Measurements from ENCODE around the gene GLI2.
A peak's percentile ranks its signal among the peaks of the same experiment; 100 is the strongest.

The GLI2 gene

GRCh38 chr2:120735746-120736170 lies at the start of gene GLI2:
Gene GLI2 (plus strand): TSS chr2:120735868. CDS start chr2:120797321, 61,453 bp downstream.
- no peak for DNase-seq

DNA sequence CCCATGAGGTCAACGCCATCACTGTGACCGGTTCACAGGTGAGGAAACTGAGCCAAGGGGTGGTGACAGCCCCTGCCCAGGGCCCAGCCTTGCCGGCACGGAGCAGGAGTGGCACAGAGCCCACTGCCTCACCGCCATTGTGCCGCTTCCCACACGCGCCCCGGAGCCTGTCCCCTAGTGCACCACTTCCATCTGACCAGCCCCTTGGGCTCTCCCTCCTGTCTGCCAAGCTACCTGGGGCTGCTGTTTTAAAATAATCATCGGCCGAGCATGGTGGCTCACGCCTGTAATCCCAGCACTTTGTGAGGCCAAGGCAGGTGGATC lies 49.7 kb upstream of the GLI2 start:
- DNase-seq = no peak

GRCh38 chr2:120686511-120687168 lies 49.0 kb upstream of the GLI2 start:
- DNase-seq = no peak

GRCh38 chr2:120687210-120687609 lies 48.5 kb upstream of the GLI2 start:
- DNase-seq = no peak

GRCh38 chr2:120690521-120690920 lies 45.1 kb upstream of the GLI2 start:
- DNase-seq = no peak

DNA sequence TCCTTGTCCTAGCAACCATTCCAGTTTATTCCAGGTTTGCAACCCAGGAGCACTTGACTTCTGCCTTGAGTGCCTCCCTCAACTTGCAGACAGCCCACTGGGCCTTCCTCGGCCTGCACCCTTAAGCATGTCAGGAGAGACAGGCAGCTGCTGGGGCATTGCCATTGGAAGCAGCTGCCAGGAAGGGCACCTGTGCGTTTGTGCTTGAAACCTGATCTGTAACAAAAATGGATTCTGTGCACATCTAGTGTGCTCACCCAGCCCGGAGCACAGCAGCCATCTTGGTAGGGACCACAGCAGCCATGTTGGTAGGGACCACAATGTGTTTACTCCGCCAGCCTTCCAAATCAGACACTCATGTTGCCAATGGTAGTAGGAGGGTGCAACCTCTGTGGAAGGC lies 44.3 kb upstream of the GLI2 start:
- peak in 1 of 2 experiments; percentile 7 for DNase-seq

DNA sequence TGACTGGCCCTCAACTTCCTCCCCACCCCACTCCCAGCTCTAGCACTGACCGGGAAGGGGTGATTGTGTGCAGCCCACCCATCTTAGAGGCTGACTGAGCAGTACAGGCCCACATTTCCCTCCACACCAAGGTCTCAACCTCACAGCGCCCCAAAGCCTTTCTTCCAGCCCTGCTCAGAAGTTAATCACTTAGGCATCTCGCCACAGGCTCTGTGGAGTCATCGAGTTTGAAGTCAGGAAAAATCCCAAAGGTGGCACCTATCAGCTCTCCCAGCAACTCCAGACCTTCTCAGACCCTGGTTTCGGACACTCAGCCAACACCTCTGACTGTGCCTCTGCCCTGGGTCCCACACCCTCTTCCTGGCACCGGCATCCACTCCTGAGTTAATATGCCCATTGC lies 43.0 kb upstream of the GLI2 start:
- DNase-seq = no peak

GRCh38 chr2:120693121-120693520 lies 42.5 kb upstream of the GLI2 start:
- DNase-seq = no peak

DNA sequence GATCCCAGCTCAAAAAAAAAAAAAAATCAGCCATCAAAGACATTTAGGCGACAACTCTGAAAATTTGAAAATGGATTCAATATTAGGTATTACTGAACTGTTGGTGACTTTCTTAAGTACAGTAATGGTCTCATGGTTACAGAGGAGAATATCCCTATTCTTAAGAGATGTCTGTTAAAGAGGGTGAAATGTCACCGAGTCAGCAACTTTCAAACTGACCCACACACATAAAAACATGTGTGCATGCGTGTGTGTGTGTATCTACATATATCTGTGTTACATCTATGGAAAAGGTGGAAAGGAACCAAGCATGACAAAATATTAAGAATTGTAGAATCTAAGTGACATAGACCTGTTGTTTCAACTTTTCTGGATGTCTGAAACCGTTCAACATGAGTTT lies 41.6 kb upstream of the GLI2 start:
- DNase-seq = no peak

DNA sequence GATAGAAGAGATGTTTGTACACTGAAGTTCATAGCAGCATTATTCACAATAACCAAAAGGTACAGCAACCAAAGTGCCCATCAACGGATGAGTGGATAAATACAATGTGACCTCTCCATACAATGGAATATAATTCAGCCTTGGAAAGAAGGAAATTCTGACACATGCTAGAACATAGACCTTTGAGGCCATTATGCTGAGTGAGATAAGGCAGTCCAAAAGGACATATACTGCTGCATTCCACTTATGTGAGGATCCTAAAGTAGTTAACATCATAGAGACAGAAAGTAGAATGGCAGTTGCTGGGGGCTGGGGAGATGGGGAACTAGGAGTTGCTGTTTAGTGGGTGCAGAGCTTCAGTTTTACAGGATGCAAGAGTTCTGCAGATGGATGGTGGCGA lies 38.2 kb upstream of the GLI2 start:
- DNase-seq = no peak

GRCh38 chr2:120699292-120699691 lies 36.4 kb upstream of the GLI2 start:
- no peak for DNase-seq

DNA sequence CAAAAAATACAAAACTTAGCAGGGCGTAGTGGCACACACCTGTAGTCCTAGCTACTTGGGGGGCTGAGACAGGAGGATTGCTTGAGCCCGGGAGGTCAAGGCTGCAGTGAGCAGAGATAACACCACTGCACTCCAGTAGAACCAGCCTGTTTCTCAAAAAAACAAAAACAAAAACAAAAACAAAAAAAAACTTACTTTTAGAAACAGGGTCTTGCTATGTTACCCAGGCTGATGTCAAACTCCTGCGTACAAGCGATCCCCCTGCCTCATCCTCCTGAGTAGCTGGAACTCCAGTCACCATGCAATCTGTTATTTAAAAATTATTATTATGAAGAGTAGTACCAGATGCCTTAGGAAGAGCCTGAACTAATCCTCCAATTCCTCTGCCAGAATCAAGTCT lies 35.0 kb upstream of the GLI2 start:
- DNase-seq = no peak

DNA sequence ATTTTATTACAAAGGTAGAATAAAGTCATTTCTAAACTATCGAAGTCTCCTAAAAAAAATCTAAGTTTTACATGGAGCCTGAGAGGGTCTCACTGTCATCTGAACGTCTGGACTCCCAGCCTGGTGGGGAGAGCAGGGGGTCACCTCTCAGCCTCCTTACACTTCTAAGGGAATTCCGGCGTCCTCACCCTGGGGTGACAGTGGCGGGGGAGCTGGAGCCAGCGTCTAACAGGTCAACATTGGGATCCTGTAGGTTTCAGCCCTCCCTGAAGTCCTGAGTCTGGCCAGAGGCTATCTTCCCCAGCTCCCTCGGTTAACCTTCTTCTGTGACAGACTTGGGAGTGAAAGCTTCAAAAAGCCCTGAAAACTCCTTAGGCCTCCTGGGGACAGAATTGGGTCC lies 34.6 kb upstream of the GLI2 start:
- no peak for DNase-seq

DNA sequence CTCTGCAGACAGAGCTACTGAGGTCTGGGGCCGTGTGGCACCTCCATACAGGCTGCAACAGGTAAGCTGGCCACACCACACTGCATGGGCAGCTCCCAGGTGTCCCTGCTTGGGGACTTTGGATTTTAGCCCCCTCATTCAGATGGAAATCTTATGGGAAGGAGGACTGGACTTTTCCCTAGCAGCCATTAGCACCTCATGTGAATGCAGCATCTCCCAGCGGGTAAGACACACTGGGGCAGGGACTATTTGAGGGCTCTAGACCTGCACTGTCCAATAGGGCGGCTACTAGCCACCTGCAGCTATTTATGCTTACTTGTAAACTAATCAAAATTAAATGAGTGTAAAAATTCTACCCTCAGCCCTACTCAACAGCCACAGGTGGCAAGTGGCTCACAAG lies 34.2 kb upstream of the GLI2 start:
- DNase-seq = no peak

DNA sequence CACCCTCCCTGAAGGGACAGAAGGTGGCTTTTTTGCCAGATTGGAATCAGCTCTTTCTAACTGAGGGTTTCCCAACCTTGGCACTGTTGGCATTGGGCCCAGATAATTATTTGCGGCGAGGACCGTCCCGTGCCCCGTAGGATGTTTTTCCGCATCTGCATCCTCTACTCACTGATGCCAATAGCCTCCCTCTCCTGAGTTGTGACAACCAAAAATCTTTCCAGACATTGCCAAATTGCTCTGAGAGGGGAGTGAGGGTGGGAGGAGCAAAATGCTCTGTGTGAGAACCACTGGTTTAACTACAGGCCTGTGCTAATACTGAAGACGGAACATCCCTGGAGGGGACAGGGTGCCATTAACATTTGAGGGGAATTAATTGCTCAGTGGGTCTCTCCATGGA lies 33.6 kb upstream of the GLI2 start:
- DNase-seq = no peak

- no peak for DNase-seq
These were observed 32.9 kb upstream of the GLI2 start for GRCh38 chr2:120702801-120703200.

GRCh38 chr2:120703330-120703994 lies 32.2 kb upstream of the GLI2 start:
- DNase-seq = no peak

GRCh38 chr2:120704696-120705095 lies 31.0 kb upstream of the GLI2 start:
- no peak for DNase-seq

DNA sequence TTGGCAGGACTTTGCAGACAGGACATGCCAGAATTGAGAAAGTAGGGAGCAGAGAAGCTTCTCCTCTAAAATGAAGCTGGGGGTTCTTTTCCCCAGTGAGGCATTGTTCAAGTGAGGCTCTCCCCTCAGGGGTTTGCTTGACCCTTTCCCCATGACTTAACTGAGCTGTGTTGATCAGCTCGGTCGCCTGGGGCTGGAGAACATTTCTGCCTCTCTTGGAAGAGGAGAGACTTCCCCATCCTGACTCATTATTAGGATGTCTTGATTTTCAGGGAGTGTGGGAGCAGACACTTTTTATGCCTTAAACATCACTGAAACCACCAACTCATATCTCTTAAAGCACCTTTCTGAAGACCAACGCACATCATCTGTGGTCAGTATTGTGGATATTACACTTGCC lies 27.9 kb upstream of the GLI2 start:
- no peak for DNase-seq

DNA sequence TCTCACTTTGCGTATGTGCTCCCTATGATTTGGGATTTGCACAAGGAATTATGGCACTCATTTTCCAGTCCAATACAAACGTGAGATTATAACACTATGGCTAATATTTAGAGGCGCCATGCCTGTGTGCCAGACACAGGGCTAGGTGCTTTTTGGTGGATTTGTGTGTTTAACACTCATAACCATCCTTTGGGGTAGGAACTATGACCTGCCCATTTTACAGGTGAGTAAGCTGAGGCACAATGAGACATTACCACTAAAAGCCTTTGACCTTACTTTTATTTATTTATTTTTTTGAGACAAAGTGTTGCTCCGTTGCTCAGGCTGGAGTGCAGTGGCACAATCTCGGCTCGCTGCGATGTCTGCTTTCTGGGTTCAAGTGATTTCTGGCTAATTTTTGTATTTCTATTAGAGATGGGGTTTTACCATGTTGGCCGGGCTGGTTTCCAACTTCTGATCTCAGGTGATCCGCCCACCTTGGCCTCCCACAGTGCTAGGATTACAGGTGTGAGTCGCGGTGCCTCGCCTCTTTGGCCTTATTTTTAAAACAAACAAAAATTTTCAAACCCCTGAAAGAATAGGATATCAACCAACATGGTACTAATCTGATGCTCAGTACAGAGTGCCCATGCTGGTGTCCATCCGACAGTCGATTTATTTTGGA lies 26.6 kb upstream of the GLI2 start:
- no peak for DNase-seq

DNA sequence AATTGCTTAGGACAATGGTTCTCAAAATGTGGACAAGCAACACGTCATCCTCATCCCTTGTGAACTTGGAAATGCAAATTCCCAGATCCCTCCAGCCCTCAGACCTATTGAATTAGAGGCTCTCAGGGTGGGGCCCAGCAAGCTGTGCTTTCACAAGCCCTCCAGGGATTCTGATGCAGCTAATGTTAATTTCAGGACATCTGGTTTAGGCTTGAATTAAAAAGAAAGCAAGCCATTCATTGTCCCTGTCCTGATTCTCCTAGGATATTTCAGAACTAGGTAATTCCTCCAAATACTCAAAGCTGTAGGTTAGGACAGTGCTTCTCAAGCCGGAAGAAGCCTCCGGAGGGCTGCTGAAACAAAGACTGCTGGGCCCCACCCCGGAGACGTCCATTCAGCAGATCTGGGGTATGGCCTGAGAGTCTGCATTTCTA lies 26.0 kb upstream of the GLI2 start:
- DNase-seq = no peak

DNA sequence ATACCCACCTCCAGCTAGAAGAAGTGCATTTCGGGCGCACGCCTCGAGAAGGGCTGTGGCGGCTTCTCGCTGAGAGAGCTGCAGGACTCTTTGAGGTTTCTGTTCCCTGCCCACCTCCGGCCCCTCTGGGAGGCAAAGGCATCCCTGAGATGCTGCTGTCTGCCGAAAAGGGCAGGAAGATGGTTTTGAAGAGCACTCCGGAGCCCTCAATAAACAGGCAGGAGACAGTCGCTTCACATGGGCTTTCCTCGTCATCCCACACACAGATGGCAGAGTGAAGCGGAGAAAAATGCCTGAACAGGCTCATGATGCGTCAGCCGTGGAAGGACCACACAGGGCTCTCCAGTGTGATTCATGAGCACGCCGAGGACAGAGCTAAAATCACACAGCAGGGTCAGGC lies 25.4 kb upstream of the GLI2 start:
- no peak for DNase-seq

DNA sequence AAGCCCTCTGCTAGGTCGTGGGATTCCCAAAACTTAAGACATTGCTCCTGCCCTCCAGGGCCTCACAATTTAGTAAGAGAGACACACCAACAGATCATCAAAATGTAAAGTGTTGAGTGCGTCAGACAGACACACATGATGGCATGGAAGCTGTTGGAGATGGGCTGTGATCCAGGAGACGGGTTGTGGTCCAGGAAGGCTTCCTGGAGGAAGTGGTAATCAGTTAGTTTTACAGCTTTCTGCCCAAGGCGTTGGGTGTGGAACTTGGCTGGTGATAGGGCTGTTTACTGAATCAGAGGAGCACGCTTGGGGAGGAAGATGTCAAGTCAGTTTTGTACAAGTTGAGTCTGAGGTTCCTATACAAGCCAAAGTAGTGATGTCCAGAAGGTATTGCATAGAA lies 24.0 kb upstream of the GLI2 start:
- DNase-seq = no peak

GRCh38 chr2:120712180-120712681 lies 23.4 kb upstream of the GLI2 start:
- DNase-seq = no peak
